ENCODE measurements around the gene HSDL2.

GRCh38 chr9:112421771-112422222 lies 41.9 kb downstream of the HSDL2 start:
- no peak for TF ChIP-seq CTCF (conservative IDR thresholded peaks at IDR 0.05; ENCODE audit: low read depth, low read length)
- no peak for TF ChIP-seq POLR2A (IDR thresholded peaks at IDR 0.05; ENCODE audit: low read depth, low read length)
- no peak for TF ChIP-seq MAFK (IDR thresholded peaks at IDR 0.05; ENCODE audit: low read depth, low read length)
- TF ChIP-seq MXI1 (IDR thresholded peaks at IDR 0.05; ENCODE audit: borderline replicate concordance, low read depth, low read length) = no peak
- TF ChIP-seq USF2 (IDR thresholded peaks at IDR 0.05; ENCODE audit: low read depth, low read length) = no peak
